Neural crest cell (in vitro differentiated cells): Measurements from ENCODE around the gene GPR27. TPM values are rescaled to one million over a fixed set of nuclear protein-coding genes. Genes with fewer than 3 reads are reported as not detected.

Experiments
- DNase-seq: peaks from one replicate; pipeline ENCODE4 v3.0.0; 2021; ENCODE audit warnings: low read depth, mixed read lengths, low spot score
- H3K27ac Mint-ChIP-seq: one replicate; pipeline ENCODE4 v1.8.0; 2021; ENCODE audit warnings: mild to moderate bottlenecking, mixed read lengths; ENCODE audit not compliant: unreplicated experiment
- H3K27me3 Mint-ChIP-seq: 2 replicates; pipeline ENCODE4 v1.8.0; 2021; ENCODE audit warnings: low read depth, mild to moderate bottlenecking, mixed read lengths
- H3K36me3 Mint-ChIP-seq: 2 replicates; pipeline ENCODE4 v1.8.0; 2021; ENCODE audit warnings: low read depth, mild to moderate bottlenecking, mixed read lengths
- H3K4me1 Mint-ChIP-seq: 2 replicates; pipeline ENCODE4 v1.8.0; 2021; ENCODE audit warnings: mixed read lengths
- H3K4me3 Mint-ChIP-seq: one replicate; pipeline ENCODE4 v1.8.0; 2021; ENCODE audit warnings: mild to moderate bottlenecking, mixed read lengths
- H3K9me3 Mint-ChIP-seq: 2 replicates; pipeline ENCODE4 v1.8.0; 2021; ENCODE audit warnings: mixed read lengths
- CTCF ChIP-seq: fragments of 200-600 bp; sonication (generic); conservative IDR thresholded peaks from 2 replicates; pipeline ENCODE4 v1.5.0; 2021; ENCODE audit warnings: antibody characterized with exemption, mild to moderate bottlenecking
- total RNA-seq: library from RNA; stranded (reverse); gene quantifications from 2 replicates; pipeline ENCODE4 v1.2.1, GENCODE V29; 2021

The GPR27 gene
- total RNA-seq, 1 donor from 2014 or later = 10.4 TPM

DNA sequence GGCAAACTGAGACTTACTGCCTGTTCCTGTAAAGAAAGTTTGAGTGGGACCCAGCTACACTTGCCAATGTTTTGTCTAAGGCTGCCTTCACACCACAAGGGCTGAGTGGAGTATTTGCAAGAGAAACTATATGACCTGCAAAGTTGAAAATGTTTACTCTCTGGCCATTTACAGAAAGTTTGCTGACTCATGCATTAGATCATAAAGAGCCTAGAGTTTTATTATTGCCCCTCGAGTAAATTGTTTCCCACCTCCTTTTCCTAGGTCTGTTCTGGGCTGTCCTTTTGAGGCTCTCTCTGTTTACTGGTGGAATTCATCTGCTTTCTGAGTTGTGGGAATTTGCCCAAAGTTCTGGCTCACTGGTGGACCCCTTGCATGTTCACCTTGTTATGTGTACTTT lies 38.0 kb downstream of the GPR27 start:
- H3K27ac Mint-ChIP-seq = no peak overlapping the region
- peaks cover 3% of the 10 kb centered on the region for H3K4me1 Mint-ChIP-seq
- DNase-seq = no peak
- TF ChIP-seq CTCF = no peak
- H3K9me3 Mint-ChIP-seq = no peaks in the 10 kb centered on the region
- no peaks in the 10 kb centered on the region for H3K36me3 Mint-ChIP-seq
- H3K4me3 Mint-ChIP-seq = no peak overlapping the region
- peaks cover 63% of the 10 kb centered on the region for H3K27me3 Mint-ChIP-seq

GRCh38 chr3:71796290-71796689 lies 42.6 kb downstream of the GPR27 start:
- Mint-ChIP-seq H3K27ac (no peak overlapping the region), H3K9me3 (no peaks in the 10 kb centered on the region), H3K36me3 (no peaks in the 10 kb centered on the region), H3K4me1 (peaks cover 8% of the 10 kb centered on the region), H3K4me3 (no peak overlapping the region), H3K27me3 (peaks cover 44% of the 10 kb centered on the region)
- no peak for TF ChIP-seq CTCF
- DNase-seq = no peak

GRCh38 chr3:71797455-71797854 lies 43.8 kb downstream of the GPR27 start:
- Mint-ChIP-seq H3K9me3 (no peaks in the 10 kb centered on the region), H3K27me3 (peaks cover 46% of the 10 kb centered on the region), H3K4me3 (no peak overlapping the region), H3K36me3 (no peaks in the 10 kb centered on the region), H3K4me1 (peaks cover 8% of the 10 kb centered on the region), H3K27ac (no peak overlapping the region)
- no peak for DNase-seq
- TF ChIP-seq CTCF = no peak

GRCh38 chr3:71800023-71800422 lies 46.4 kb downstream of the GPR27 start:
- no peaks in the 10 kb centered on the region for H3K9me3 Mint-ChIP-seq
- no peak overlapping the region for H3K27ac Mint-ChIP-seq
- no peak overlapping the region for H3K4me3 Mint-ChIP-seq
- peaks cover 34% of the 10 kb centered on the region for H3K27me3 Mint-ChIP-seq
- H3K36me3 Mint-ChIP-seq = no peaks in the 10 kb centered on the region
- DNase-seq = no peak
- H3K4me1 Mint-ChIP-seq = peaks cover 8% of the 10 kb centered on the region
- no peak for TF ChIP-seq CTCF

DNA sequence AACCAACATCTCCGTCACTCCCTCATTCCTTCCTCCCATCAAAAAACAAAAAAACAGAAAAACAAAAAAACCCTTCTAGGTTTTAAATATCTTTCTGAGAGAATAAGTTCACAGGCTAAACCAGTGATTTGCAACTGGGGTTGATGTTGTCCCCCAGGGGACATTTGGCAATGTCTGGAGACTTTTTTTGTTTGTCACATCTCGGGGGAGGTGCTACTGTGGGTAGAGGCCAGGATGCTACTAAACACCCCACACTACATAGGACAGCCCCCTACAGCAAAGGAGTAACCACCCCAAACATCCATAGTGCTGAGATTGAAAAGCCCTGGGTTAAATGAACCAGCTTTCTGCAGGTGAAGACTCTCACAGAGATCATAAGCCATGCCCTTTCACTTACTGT lies 48.3 kb downstream of the GPR27 start:
- H3K36me3 Mint-ChIP-seq = no peaks in the 10 kb centered on the region
- H3K4me3 Mint-ChIP-seq = no peak overlapping the region
- no peak for TF ChIP-seq CTCF
- H3K9me3 Mint-ChIP-seq = no peaks in the 10 kb centered on the region
- DNase-seq = no peak
- peaks cover 22% of the 10 kb centered on the region for H3K27me3 Mint-ChIP-seq
- H3K4me1 Mint-ChIP-seq = peaks cover 8% of the 10 kb centered on the region
- H3K27ac Mint-ChIP-seq = no peak overlapping the region

DNA sequence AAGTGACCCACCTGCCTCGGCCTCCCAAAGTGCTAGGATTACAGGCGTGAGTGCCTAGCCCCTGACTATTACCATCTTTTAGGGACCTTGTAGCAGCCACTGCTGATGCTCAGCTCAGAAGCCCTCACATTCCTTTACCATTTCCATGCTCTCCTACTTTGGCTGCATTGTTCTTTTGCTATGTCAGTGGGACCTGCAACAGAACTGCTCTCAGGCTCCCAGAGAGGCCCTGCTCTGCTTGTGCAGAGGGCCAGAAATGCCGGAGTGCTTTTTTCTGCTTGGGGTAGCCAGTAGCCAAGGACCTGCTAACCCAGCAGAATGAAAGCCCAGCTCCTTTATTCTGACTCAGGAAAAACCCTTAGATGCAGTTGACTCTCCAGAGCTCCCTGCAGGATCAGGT lies 49.6 kb downstream of the GPR27 start:
- no peak for DNase-seq
- no peak overlapping the region for H3K4me3 Mint-ChIP-seq
- no peak for TF ChIP-seq CTCF
- H3K27ac Mint-ChIP-seq = no peak overlapping the region
- H3K36me3 Mint-ChIP-seq = no peaks in the 10 kb centered on the region
- H3K27me3 Mint-ChIP-seq = peaks cover 22% of the 10 kb centered on the region
- H3K4me1 Mint-ChIP-seq = peaks cover 8% of the 10 kb centered on the region
- H3K9me3 Mint-ChIP-seq = no peaks in the 10 kb centered on the region
